NCI-H446 treated with DMSO at 0.1 percent for 48 hours (cell line): ENCODE data around the gene MPC1.
A peak's percentile ranks its signal among the peaks of the same experiment; 100 is the strongest.
"Not testable (repeated sequence)": the region's sequence is repeated elsewhere in the genome, so short reads cannot be mapped to it uniquely, and the experiment has no call there.

ENCODE experiments used
- DNase-seq: peaks from one replicate; lab custom pipeline; 2025; lab: John Stamatoyannopoulos, UW

Gene MPC1

GRCh38 chr6:166345672-166346071, 37.1 kb downstream of the MPC1 start:
- not testable (repeated sequence) for DNase-seq

- not testable (repeated sequence) for DNase-seq
Observed at GRCh38 chr6:166344921-166345320, 37.8 kb downstream of the MPC1 start.

GRCh38 chr6:166344240-166344639, 38.5 kb downstream of the MPC1 start:
- no peak for DNase-seq

- DNase-seq: no peak
Observed at GRCh38 chr6:166343150-166343487, 39.6 kb downstream of the MPC1 start.

- DNase-seq: peak; percentile 38
Observed at GRCh38 chr6:166342349-166343149, 40.2 kb downstream of the MPC1 start, which contains the start of gene SFT2D1. Gene SFT2D1 (minus strand): TSS chr6:166342545. CDS start chr6:166342481, 64 bp downstream.

GRCh38 chr6:166341977-166342348, 40.8 kb downstream of the MPC1 start:
- DNase-seq: no peak

GRCh38 chr6:166341464-166341863, 41.3 kb downstream of the MPC1 start:
- DNase-seq: no peak

- no peak for DNase-seq
Observed at GRCh38 chr6:166338854-166339253, 43.9 kb downstream of the MPC1 start.

GRCh38 chr6:166336847-166337246, 45.9 kb downstream of the MPC1 start:
- no peak for DNase-seq

- DNase-seq: no peak
Observed at GRCh38 chr6:166335378-166336302, 47.1 kb downstream of the MPC1 start.

- no peak for DNase-seq
Observed at GRCh38 chr6:166334878-166335277, 47.9 kb downstream of the MPC1 start.

- DNase-seq: no peak
Observed at GRCh38 chr6:166333172-166333995, 49.4 kb downstream of the MPC1 start.

- DNase-seq: no peak
Observed at GRCh38 chr6:166331503-166332415, 51.0 kb downstream of the MPC1 start.

- DNase-seq: no peak
Observed at GRCh38 chr6:166330612-166331011, 52.1 kb downstream of the MPC1 start.

- DNase-seq: no peak
Observed at GRCh38 chr6:166325383-166326042, 57.2 kb downstream of the MPC1 start.

GRCh38 chr6:166323395-166323794, 59.3 kb downstream of the MPC1 start:
- no peak for DNase-seq

GRCh38 chr6:166318649-166319600, 63.8 kb downstream of the MPC1 start:
- no peak for DNase-seq

- no peak for DNase-seq
Observed at GRCh38 chr6:166318227-166318626, 64.5 kb downstream of the MPC1 start.
